SK-N-SH treated with all-trans-retinoic acid at 6 μM for 48 hours (cell line): ENCODE measurements around the gene CFAP61.

Experiments used
- ARNTL ChIP-seq: fragments of 450-650 bp; formaldehyde crosslinking; IDR thresholded peaks from 2 replicates; pipeline ENCODE4 v1.5.0; 2020; ENCODE audit warnings: low read depth, mild to moderate bottlenecking, moderate library complexity, borderline replicate concordance
- CREB5 ChIP-seq: fragments of 250-450 bp; sonication (Bioruptor Pico); IDR thresholded peaks from 2 replicates; pipeline ENCODE4 v1.5.1; 2020; ENCODE audit warnings: low read depth, mild to moderate bottlenecking, moderate library complexity
- CSDC2 ChIP-seq: fragments of 250-450 bp; sonication (Bioruptor Pico); IDR thresholded peaks from 2 replicates; pipeline ENCODE4 v1.5.0; 2020; ENCODE audit warnings: mild to moderate bottlenecking, moderate library complexity
- ESRRG ChIP-seq: fragments of 250-450 bp; sonication (Bioruptor Pico); IDR thresholded peaks from 2 replicates; pipeline ENCODE4 v1.6.1; 2021; ENCODE audit warnings: mild to moderate bottlenecking
- GLIS3 ChIP-seq: fragments of 250-450 bp; sonication (Bioruptor Pico); IDR thresholded peaks from 2 replicates; pipeline ENCODE4 v1.5.0; 2020; ENCODE audit warnings: mild to moderate bottlenecking, moderate library complexity
- OSR1 ChIP-seq: fragments of 250-450 bp; sonication (Bioruptor Pico); IDR thresholded peaks from 2 replicates; pipeline ENCODE4 v1.8.0; 2022; ENCODE audit warnings: moderate library complexity, mild to moderate bottlenecking, inconsistent platforms
- PPARA ChIP-seq: fragments of 250-450 bp; sonication (Bioruptor Pico); IDR thresholded peaks from 2 replicates; pipeline ENCODE4 v1.5.0; 2020; ENCODE audit warnings: mild to moderate bottlenecking, borderline replicate concordance
- SNAI2 ChIP-seq: fragments of 250-450 bp; sonication (Bioruptor Pico); IDR thresholded peaks from 2 replicates; pipeline ENCODE4 v1.5.0; 2020; ENCODE audit warnings: mild to moderate bottlenecking, moderate library complexity
- TOX ChIP-seq: fragments of 250-450 bp; sonication (Bioruptor Pico); IDR thresholded peaks from 2 replicates; pipeline ENCODE4 v1.8.0; 2021; ENCODE audit warnings: mild to moderate bottlenecking, moderate library complexity, borderline replicate concordance
- ZC3H10 ChIP-seq: fragments of 250-450 bp; sonication (Bioruptor Pico); IDR thresholded peaks from 2 replicates; pipeline ENCODE4 v1.5.1; 2021; ENCODE audit warnings: mild to moderate bottlenecking, moderate library complexity
- ZFP3 ChIP-seq: fragments of 250-450 bp; sonication (Bioruptor Pico); IDR thresholded peaks from 2 replicates; pipeline ENCODE4 v1.5.0; 2020; ENCODE audit warnings: mild to moderate bottlenecking, moderate library complexity
- ZNF8 ChIP-seq: fragments of 450-650 bp; formaldehyde crosslinking; IDR thresholded peaks from 2 replicates; pipeline ENCODE4 v1.5.0; 2020; ENCODE audit warnings: mild to moderate bottlenecking, moderate library complexity
- TF ChIP-seq, protein P1 (sequence below): fragments of 250-450 bp; sonication (Bioruptor Pico); IDR thresholded peaks from 2 replicates; pipeline ENCODE4 v1.8.0; 2020; ENCODE audit warnings: mild to moderate bottlenecking, moderate library complexity, borderline replicate concordance
- TF ChIP-seq, protein P2 (sequence below): fragments of 250-450 bp; sonication (Bioruptor Pico); IDR thresholded peaks from 2 replicates; pipeline ENCODE4 v1.5.0; 2020; ENCODE audit warnings: mild to moderate bottlenecking, moderate library complexity

GRCh38 chr20:20322912-20323311, 270.6 kb downstream of the CFAP61 start:
- TF ChIP-seq OSR1 (CRISPR knock-in tag) (no peak), GLIS3 (CRISPR knock-in tag) (no peak), ZC3H10 (CRISPR knock-in tag) (no peak), ZFP3 (CRISPR knock-in tag) (no peak), CSDC2 (CRISPR knock-in tag) (no peak), ARNTL (no peak), TOX (CRISPR knock-in tag) (no peak), ZNF8 (CRISPR knock-in tag) (no peak), PPARA (CRISPR knock-in tag) (no peak), SNAI2 (CRISPR knock-in tag) (no peak), CREB5 (CRISPR knock-in tag) (no peak), ESRRG (no peak)
- TF ChIP-seq, protein P1, sequence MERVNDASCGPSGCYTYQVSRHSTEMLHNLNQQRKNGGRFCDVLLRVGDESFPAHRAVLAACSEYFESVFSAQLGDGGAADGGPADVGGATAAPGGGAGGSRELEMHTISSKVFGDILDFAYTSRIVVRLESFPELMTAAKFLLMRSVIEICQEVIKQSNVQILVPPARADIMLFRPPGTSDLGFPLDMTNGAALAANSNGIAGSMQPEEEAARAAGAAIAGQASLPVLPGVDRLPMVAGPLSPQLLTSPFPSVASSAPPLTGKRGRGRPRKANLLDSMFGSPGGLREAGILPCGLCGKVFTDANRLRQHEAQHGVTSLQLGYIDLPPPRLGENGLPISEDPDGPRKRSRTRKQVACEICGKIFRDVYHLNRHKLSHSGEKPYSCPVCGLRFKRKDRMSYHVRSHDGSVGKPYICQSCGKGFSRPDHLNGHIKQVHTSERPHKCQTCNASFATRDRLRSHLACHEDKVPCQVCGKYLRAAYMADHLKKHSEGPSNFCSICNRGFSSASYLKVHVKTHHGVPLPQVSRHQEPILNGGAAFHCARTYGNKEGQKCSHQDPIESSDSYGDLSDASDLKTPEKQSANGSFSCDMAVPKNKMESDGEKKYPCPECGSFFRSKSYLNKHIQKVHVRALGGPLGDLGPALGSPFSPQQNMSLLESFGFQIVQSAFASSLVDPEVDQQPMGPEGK = no peak
- TF ChIP-seq, protein P2, sequence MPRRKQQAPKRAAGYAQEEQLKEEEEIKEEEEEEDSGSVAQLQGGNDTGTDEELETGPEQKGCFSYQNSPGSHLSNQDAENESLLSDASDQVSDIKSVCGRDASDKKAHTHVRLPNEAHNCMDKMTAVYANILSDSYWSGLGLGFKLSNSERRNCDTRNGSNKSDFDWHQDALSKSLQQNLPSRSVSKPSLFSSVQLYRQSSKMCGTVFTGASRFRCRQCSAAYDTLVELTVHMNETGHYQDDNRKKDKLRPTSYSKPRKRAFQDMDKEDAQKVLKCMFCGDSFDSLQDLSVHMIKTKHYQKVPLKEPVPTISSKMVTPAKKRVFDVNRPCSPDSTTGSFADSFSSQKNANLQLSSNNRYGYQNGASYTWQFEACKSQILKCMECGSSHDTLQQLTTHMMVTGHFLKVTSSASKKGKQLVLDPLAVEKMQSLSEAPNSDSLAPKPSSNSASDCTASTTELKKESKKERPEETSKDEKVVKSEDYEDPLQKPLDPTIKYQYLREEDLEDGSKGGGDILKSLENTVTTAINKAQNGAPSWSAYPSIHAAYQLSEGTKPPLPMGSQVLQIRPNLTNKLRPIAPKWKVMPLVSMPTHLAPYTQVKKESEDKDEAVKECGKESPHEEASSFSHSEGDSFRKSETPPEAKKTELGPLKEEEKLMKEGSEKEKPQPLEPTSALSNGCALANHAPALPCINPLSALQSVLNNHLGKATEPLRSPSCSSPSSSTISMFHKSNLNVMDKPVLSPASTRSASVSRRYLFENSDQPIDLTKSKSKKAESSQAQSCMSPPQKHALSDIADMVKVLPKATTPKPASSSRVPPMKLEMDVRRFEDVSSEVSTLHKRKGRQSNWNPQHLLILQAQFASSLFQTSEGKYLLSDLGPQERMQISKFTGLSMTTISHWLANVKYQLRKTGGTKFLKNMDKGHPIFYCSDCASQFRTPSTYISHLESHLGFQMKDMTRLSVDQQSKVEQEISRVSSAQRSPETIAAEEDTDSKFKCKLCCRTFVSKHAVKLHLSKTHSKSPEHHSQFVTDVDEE (CRISPR knock-in tag) = no peak
